ENCODE measurements around the gene NBAS.

NBAS gene

DNA sequence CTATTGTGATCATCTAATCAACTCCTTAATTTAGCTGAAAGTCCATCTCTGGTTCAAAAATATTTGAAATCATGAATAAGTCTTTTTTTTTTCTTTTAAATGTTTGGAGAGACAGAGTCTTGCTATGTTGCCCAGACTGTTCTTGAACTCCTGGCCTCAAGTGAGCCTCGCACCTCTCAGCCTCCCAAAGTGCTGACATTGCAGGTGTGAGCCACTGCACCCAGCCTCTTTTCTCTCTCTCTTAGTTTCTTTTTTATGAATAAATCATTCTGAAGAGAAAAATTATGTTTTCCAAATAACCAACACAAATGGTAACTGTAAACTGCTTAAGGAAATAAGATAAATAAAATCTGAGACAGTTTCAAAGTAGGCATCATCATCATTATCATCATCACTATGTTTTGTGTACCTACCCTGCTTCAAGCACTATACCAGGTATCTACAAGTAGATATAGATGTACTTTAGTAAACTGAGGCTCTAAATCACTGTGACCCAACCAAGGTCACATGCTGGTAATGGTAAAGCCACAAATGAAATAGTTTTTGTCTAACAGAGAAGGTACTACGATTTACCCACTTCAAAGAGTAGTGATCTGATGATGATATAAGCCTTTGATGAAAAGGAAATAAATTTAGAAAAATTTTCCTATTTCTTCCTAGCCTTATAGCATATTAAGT lies 5.0 kb upstream of the NBAS start:
- H3K9ac ChIP-seq (ENCODE audit: low read length), result no peak overlapping the region
- H3K27me3 ChIP-seq (ENCODE audit: control insufficient read depth in 1 of 2, insufficient read depth in 2 of 2, low read length in 2 of 2), result no peaks in the 10 kb centered on the region
- H3K36me3 ChIP-seq (ENCODE audit: insufficient read depth, low read length), result no peaks in the 10 kb centered on the region
- H3K27ac ChIP-seq (ENCODE audit: low read depth, low read length), result no peak overlapping the region
- H3K9me3 ChIP-seq (ENCODE audit: low read length), result no peaks in the 10 kb centered on the region
- peaks cover 4% of the 10 kb centered on the region for H3K4me1 ChIP-seq (ENCODE audit: insufficient read depth, low read length)
- H3K4me3 ChIP-seq (ENCODE audit: low read depth in 1 of 2, low read length in 2 of 2), result no peak overlapping the region

DNA sequence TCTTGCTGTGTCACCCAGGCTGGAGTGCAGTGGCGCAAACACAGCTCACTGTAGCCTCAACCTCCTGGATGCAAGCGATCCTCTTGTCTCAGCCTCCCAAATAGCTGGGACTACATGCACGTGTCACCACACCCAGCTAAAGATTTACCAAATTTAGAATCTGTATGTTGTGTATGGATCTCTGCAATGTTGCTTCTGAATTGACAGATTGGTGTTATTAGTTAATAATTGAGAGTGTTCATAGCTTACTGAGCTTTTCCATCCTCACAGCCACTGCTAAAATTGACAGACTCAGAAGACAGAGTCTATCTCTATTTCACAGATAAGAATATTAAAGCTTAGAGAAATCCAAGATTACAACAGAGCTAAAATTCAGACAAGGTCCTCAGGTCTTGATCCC lies 4.3 kb upstream of the NBAS start:
- Histone ChIP-seq H3K27me3 (ENCODE audit: control insufficient read depth in 1 of 2, insufficient read depth in 2 of 2, low read length in 2 of 2) (no peaks in the 10 kb centered on the region), H3K36me3 (ENCODE audit: insufficient read depth, low read length) (no peaks in the 10 kb centered on the region), H3K4me3 (ENCODE audit: low read depth in 1 of 2, low read length in 2 of 2) (no peak overlapping the region), H3K27ac (ENCODE audit: low read depth, low read length) (no peak overlapping the region), H3K9ac (ENCODE audit: low read length) (no peak overlapping the region), H3K4me1 (ENCODE audit: insufficient read depth, low read length) (peaks cover 4% of the 10 kb centered on the region), H3K9me3 (ENCODE audit: low read length) (no peaks in the 10 kb centered on the region)

DNA sequence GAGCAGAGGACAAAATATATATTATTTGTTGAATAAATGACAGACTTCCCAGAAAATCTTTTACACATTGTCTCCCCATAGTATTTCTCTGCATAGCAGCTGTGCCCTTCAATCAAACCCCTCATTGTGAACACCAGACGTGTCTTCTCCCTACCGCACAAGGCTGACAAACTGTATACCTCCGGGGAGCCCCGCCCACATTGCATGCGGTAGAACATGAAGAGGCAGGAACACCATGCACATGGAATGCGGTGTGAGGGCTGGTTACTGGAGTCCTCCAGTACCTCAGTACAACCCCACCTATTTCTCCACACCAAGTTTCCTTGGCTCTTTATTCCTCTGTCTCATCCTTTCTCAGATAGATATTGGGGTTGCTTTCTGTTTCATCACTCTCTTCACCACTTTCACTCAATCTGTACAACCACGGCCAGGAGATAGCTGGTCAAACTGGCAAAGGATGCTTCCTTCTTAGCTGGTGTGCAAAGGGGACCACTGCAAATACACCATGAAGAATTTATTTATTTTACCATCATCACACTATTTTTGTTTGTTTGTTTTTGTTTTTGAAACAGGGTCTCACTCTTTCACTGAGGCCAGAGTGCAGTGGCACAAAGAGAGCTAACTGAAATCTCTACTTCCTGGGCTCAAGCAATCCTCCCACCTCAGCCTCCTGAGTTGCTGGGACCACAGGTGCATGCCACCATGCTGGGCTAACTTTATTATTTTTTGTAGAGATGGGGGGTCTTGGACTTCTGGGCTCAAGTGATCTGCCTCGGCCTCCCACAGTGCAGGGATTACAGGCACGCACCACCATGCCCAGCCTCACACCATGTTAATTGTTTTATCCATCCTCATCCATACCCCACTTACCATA lies 2.3 kb upstream of the NBAS start:
- H3K27me3 ChIP-seq (ENCODE audit: control insufficient read depth in 1 of 2, insufficient read depth in 2 of 2, low read length in 2 of 2), result no peaks in the 10 kb centered on the region
- no peak overlapping the region for H3K9ac ChIP-seq (ENCODE audit: low read length)
- H3K4me3 ChIP-seq (ENCODE audit: low read depth in 1 of 2, low read length in 2 of 2), result no peak overlapping the region
- no peaks in the 10 kb centered on the region for H3K9me3 ChIP-seq (ENCODE audit: low read length)
- H3K27ac ChIP-seq (ENCODE audit: low read depth, low read length), result no peak overlapping the region
- H3K4me1 ChIP-seq (ENCODE audit: insufficient read depth, low read length), result peaks cover 14% of the 10 kb centered on the region
- no peaks in the 10 kb centered on the region for H3K36me3 ChIP-seq (ENCODE audit: insufficient read depth, low read length)

DNA sequence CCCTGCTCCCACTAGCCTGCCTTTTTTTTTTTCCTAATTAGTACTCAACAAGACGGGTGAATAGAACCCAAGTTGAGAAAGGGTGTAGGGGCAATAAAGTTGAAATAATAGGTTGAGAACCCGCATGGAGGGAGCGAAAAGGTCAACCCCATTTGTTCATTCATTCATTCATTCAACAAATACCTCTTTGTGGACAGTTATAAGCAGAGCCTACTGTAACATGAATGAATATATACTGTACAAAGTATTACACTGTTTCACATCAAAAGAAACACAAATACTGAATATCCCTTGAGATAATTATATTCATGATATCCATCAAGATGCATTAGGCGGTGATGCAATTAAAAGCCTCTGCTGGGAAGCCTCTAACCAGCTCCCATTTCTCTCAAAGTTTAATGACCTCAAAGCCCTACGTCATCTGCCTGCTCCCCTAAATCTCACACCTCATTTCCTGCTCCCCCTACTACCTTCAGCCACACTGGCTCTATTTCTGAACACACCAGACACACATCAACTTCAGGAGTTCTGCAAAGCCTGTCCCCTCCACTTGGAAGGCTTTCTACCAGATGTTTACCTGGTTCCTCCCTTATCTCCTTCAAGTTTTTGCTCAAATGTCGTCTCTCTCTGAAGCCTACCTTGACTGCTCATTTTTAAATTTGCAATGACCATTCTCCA lies 1.4 kb upstream of the NBAS start:
- H3K4me3 ChIP-seq (ENCODE audit: low read depth in 1 of 2, low read length in 2 of 2), result peak overlapping the region in 1 of 2 donors; percentile 95

DNA sequence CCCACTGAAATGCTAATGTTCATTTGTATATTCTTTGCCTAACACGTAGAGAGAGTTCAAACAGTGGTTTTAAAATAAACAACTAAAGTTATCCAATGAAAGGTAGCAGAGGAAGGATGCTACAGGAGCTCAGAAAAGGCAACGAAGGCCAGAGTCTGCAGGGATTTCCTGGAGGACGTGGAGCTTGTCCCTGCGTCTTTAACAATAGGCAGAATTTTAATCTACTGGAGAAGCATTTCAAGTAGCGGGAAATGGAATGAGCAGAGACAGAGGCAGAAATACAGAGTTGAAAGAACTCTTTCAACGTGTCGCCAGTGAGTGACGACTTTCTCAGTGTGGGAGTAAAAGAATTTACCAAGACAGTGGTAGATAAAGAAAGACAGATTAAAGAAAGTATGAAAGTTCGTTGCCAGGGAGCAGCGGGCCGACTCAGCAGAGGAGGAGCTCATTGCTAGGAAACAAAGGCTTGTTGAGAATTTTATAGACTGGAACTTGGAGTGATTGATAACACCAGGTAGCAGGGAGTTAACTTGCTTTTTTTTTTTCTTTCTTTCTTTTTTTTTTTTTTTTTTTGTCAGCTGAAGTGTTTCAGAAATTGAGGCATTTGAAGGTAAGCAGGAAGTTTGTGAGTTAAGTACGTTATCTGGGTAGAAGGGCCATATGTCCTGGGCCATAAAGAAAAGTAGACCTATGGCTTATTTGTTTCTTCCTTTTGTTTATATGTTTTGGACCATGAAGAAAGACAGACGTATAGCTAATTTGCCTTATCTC lies 625 bp upstream of the NBAS start:
- Histone ChIP-seq H3K9me3 (ENCODE audit: low read length) (no peaks in the 10 kb centered on the region), H3K27ac (ENCODE audit: low read depth, low read length) (peak overlapping the region; percentile 83), H3K27me3 (ENCODE audit: control insufficient read depth in 1 of 2, insufficient read depth in 2 of 2, low read length in 2 of 2) (no peaks in the 10 kb centered on the region), H3K4me1 (ENCODE audit: insufficient read depth, low read length) (peaks cover 14% of the 10 kb centered on the region), H3K36me3 (ENCODE audit: insufficient read depth, low read length) (no peaks in the 10 kb centered on the region), H3K4me3 (ENCODE audit: low read depth in 1 of 2, low read length in 2 of 2) (peak overlapping the region; percentile 88 to 95), H3K9ac (ENCODE audit: low read length) (peak overlapping the region; percentile 74)

More for the DNA sequence above, 1.4 kb upstream of the NBAS start:
- H3K9ac ChIP-seq (ENCODE audit: low read length), result no peak overlapping the region
- no peaks in the 10 kb centered on the region for H3K9me3 ChIP-seq (ENCODE audit: low read length)
- H3K36me3 ChIP-seq (ENCODE audit: insufficient read depth, low read length), result no peaks in the 10 kb centered on the region
- H3K4me1 ChIP-seq (ENCODE audit: insufficient read depth, low read length), result peaks cover 14% of the 10 kb centered on the region
- H3K27me3 ChIP-seq (ENCODE audit: control insufficient read depth in 1 of 2, insufficient read depth in 2 of 2, low read length in 2 of 2), result no peaks in the 10 kb centered on the region
- peak overlapping the region; percentile 83 for H3K27ac ChIP-seq (ENCODE audit: low read depth, low read length)

DNA sequence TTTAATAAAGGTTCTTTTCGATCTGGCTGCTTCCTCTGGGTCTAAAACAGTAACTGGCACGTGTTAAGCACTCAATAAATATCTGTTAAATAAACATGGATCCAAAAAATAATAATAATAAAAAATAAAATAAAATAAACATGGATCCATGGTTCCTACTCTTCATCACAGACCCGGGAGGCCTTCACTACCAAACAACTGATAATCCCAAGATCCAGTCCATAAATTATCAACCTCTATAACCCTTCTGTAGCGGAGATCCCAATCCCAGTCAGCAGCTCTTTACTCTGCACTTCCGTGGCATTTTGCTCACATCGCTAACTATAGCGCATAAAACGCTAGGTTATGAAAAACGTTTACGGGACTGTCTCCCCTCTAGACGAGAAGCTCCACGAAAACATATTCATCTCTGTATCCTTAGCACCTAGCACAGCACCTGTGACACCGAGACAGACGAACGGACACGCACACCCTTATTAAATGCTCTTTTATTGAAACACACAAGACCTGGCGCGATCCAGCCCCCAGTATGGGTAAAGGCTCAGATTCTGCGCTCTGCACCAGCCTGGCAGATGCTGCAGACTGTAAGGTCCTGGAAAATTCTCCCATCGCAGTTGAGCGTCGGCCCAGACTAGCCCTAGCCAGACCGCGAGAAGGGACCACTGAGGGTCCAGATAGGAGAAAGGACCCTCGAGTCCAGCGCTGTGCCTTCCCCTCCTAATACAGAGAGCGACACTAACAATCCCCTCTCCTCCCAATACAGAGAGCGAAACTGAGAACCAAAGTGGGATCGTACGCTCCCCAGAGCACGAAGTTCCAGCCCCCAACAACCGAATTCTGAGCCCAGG lies 770 bp downstream of the NBAS start:
- Histone ChIP-seq H3K9me3 (ENCODE audit: low read length) (no peaks in the 10 kb centered on the region), H3K4me1 (ENCODE audit: insufficient read depth, low read length) (peaks cover 14% of the 10 kb centered on the region), H3K4me3 (ENCODE audit: low read depth in 1 of 2, low read length in 2 of 2) (peak overlapping the region; percentile 88 to 95), H3K36me3 (ENCODE audit: insufficient read depth, low read length) (no peaks in the 10 kb centered on the region), H3K9ac (ENCODE audit: low read length) (peak overlapping the region; percentile 74), H3K27ac (ENCODE audit: low read depth, low read length) (peak overlapping the region; percentile 3), H3K27me3 (ENCODE audit: control insufficient read depth in 1 of 2, insufficient read depth in 2 of 2, low read length in 2 of 2) (no peaks in the 10 kb centered on the region)

DNA sequence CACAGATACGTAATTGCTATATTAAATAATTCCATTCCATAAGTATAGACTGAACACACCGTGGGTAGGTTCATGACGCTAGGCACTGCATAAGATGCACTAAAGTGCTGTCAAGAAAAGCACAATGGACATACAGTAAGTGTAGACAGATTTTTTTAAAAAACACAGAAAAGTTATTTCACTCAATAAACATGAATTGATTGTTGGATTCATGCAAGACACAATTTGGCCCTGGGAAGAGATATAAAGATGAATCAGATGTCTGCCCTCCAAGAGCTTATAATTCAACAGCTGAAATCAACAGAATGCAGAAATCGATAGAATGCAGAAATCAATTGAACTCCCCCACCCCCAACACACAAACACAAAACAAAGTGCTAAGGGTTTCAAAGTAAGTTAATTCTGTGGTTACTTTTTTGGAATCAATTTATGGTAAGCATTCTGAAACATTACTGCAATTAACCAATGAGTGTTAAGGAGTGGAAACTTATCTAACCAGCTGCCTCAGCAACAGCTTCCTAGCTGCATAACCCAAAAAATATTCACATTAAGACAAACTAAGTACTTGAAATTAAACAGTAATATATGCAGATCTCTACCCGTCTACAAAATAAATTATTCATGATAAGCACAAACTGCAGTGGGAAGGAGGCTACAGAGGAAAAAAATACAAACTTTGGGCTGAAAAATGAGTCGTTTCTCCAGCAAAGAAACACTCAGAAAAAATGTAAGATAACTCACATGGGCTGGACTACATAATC lies 1.6 kb downstream of the NBAS start:
- Histone ChIP-seq H3K9ac (ENCODE audit: low read length) (peak overlapping the region; percentile 74), H3K4me1 (ENCODE audit: insufficient read depth, low read length) (peaks cover 14% of the 10 kb centered on the region), H3K27ac (ENCODE audit: low read depth, low read length) (no peak overlapping the region), H3K9me3 (ENCODE audit: low read length) (no peaks in the 10 kb centered on the region), H3K36me3 (ENCODE audit: insufficient read depth, low read length) (no peaks in the 10 kb centered on the region), H3K27me3 (ENCODE audit: control insufficient read depth in 1 of 2, insufficient read depth in 2 of 2, low read length in 2 of 2) (no peaks in the 10 kb centered on the region), H3K4me3 (ENCODE audit: low read depth in 1 of 2, low read length in 2 of 2) (peak overlapping the region; percentile 20 to 95)

DNA sequence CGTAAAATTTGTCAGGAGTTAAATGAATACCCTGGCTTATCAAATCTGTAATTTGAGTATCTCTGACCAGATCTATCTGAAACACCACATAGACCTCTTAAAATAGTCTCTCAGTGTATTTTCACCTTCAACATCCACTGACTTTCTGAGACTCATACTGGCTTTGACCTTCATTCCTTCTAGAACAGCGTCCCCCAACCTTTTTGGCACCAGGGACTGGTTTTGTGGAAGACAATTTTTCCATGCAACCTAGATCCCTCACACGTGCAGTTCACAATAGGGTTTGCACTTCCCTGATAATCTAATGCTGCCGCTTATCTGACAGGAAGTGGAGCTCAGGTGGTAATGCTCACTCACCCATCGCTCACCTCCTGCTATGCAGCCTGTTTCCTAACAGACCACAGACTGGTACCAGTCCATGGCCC lies 3.2 kb downstream of the NBAS start:
- no peaks in the 10 kb centered on the region for H3K27me3 ChIP-seq (ENCODE audit: control insufficient read depth in 1 of 2, insufficient read depth in 2 of 2, low read length in 2 of 2)
- no peaks in the 10 kb centered on the region for H3K36me3 ChIP-seq (ENCODE audit: insufficient read depth, low read length)
- H3K4me3 ChIP-seq (ENCODE audit: low read depth in 1 of 2, low read length in 2 of 2), result no peak overlapping the region
- H3K9ac ChIP-seq (ENCODE audit: low read length), result no peak overlapping the region
- no peaks in the 10 kb centered on the region for H3K9me3 ChIP-seq (ENCODE audit: low read length)
- H3K27ac ChIP-seq (ENCODE audit: low read depth, low read length), result no peak overlapping the region
- peaks cover 14% of the 10 kb centered on the region for H3K4me1 ChIP-seq (ENCODE audit: insufficient read depth, low read length)

DNA sequence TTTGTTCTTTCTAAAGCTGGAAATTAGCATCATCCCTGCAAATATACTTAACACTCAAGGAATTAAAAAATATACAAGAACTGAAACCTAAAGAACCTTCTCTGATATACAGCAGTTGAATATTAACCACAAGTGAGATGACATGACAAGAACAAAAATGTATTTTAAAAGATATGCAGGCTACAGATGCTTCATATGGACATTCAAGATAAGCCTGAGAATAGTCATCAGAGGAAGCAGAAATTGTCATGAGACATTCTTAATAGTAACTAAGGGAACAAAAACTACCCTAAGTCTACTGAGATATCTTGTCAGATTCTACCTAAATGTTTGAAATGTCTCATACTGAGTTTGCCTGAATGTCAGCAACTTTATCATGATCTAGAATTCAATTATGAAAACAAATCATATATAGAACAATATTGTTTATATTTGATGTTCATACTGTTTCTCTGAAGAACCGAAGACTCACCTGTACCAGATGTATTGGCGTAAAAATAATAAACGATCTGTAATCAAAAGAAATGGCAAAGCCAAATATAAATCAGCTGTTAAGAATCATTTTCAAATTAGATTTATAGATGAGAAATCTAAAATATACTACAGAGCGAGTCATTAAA lies 4.7 kb downstream of the NBAS start:
- no peak overlapping the region for H3K4me3 ChIP-seq (ENCODE audit: low read depth in 1 of 2, low read length in 2 of 2)
- H3K27ac ChIP-seq (ENCODE audit: low read depth, low read length), result no peak overlapping the region
- H3K9me3 ChIP-seq (ENCODE audit: low read length), result no peaks in the 10 kb centered on the region
- peaks cover 3% of the 10 kb centered on the region for H3K36me3 ChIP-seq (ENCODE audit: insufficient read depth, low read length)
- no peaks in the 10 kb centered on the region for H3K27me3 ChIP-seq (ENCODE audit: control insufficient read depth in 1 of 2, insufficient read depth in 2 of 2, low read length in 2 of 2)
- no peak overlapping the region for H3K9ac ChIP-seq (ENCODE audit: low read length)
- peaks cover 10% of the 10 kb centered on the region for H3K4me1 ChIP-seq (ENCODE audit: insufficient read depth, low read length)
